ENCODE measurements around the gene ACBD6.

The ACBD6 gene

GRCh38 chr1:180273066-180273465 is 229.3 kb downstream of the ACBD6 start:
- no peaks in the 10 kb centered on the region for H3K9me3 ChIP-seq (ENCODE audit: insufficient read depth, low read depth, low read length)
- TF ChIP-seq EZH2phosphoT487 (IDR thresholded peaks at IDR 0.05; ENCODE audit: borderline replicate concordance) (no peak), CTCF (conservative IDR thresholded peaks at IDR 0.05; ENCODE audit: low read length) (no peak)

GRCh38 chr1:180272395-180272794 is 230.0 kb downstream of the ACBD6 start:
- H3K4me3 ChIP-seq (ENCODE audit: low read length, poor library complexity, severe bottlenecking) = no peak overlapping the region
- H3K9me2 ChIP-seq (replicated peaks; ENCODE audit: low read depth, low read length) = no peaks in the 10 kb centered on the region
- H3K79me2 ChIP-seq (ENCODE audit: insufficient read depth, low read length) = no peaks in the 10 kb centered on the region
- H3K27me3 ChIP-seq (ENCODE audit: insufficient read depth, low read length, poor library complexity, severe bottlenecking) = no peaks in the 10 kb centered on the region
- no peaks in the 10 kb centered on the region for H3F3A ChIP-seq (ENCODE audit: low read depth)
- no peaks in the 10 kb centered on the region for H3K9me3 ChIP-seq (ENCODE audit: insufficient read depth, low read depth, low read length)
- H3K36me3 ChIP-seq (ENCODE audit: insufficient read depth, low read length) = peaks cover 16% of the 10 kb centered on the region; the same call in 1 of the 2 replicates
- no peak overlapping the region for H3K4me2 ChIP-seq (ENCODE audit: low read depth, low read length, poor library complexity, severe bottlenecking)
- H3K4me1 ChIP-seq (ENCODE audit: insufficient read depth, low read length, poor library complexity, severe bottlenecking) = peaks cover 3% of the 10 kb centered on the region
- no peak for TF ChIP-seq EZH2phosphoT487 (IDR thresholded peaks at IDR 0.05; ENCODE audit: borderline replicate concordance)
- no peak for TF ChIP-seq CTCF (conservative IDR thresholded peaks at IDR 0.05; ENCODE audit: low read length)
- H4K20me1 ChIP-seq (ENCODE audit: insufficient read depth, low read length, poor library complexity, severe bottlenecking) = no peaks in the 10 kb centered on the region
- H3K9ac ChIP-seq (ENCODE audit: low read depth, low read length, poor library complexity, severe bottlenecking) = no peak overlapping the region
- no peak overlapping the region for H2AFZ ChIP-seq (ENCODE audit: low read length)

More at GRCh38 chr1:180273066-180273465, 229.3 kb downstream of the ACBD6 start:
- no peak overlapping the region for H3K4me3 ChIP-seq (ENCODE audit: low read length, poor library complexity, severe bottlenecking)
- peaks cover 16% of the 10 kb centered on the region; the same call in 1 of the 2 replicates for H3K36me3 ChIP-seq (ENCODE audit: insufficient read depth, low read length)
- H3F3A ChIP-seq (ENCODE audit: low read depth) = no peaks in the 10 kb centered on the region
- no peaks in the 10 kb centered on the region for H3K4me1 ChIP-seq (ENCODE audit: insufficient read depth, low read length, poor library complexity, severe bottlenecking)
- H2AFZ ChIP-seq (ENCODE audit: low read length) = no peak overlapping the region
- no peak overlapping the region for H3K4me2 ChIP-seq (ENCODE audit: low read depth, low read length, poor library complexity, severe bottlenecking)
- H3K9me2 ChIP-seq (replicated peaks; ENCODE audit: low read depth, low read length) = no peaks in the 10 kb centered on the region
- H4K20me1 ChIP-seq (ENCODE audit: insufficient read depth, low read length, poor library complexity, severe bottlenecking) = no peaks in the 10 kb centered on the region
- no peaks in the 10 kb centered on the region for H3K27me3 ChIP-seq (ENCODE audit: insufficient read depth, low read length, poor library complexity, severe bottlenecking)
- H3K79me2 ChIP-seq (ENCODE audit: insufficient read depth, low read length) = no peaks in the 10 kb centered on the region
- no peak overlapping the region for H3K9ac ChIP-seq (ENCODE audit: low read depth, low read length, poor library complexity, severe bottlenecking)

- Histone ChIP-seq H3K36me3 (ENCODE audit: insufficient read depth, low read length) (peaks cover 16% of the 10 kb centered on the region; the same call in 1 of the 2 replicates), H3K9ac (ENCODE audit: low read depth, low read length, poor library complexity, severe bottlenecking) (no peak overlapping the region), H4K20me1 (ENCODE audit: insufficient read depth, low read length, poor library complexity, severe bottlenecking) (no peaks in the 10 kb centered on the region), H3K4me2 (ENCODE audit: low read depth, low read length, poor library complexity, severe bottlenecking) (no peak overlapping the region), H3K9me3 (ENCODE audit: insufficient read depth, low read depth, low read length) (no peaks in the 10 kb centered on the region), H3K79me2 (ENCODE audit: insufficient read depth, low read length) (no peaks in the 10 kb centered on the region), H3F3A (ENCODE audit: low read depth) (no peaks in the 10 kb centered on the region), H3K9me2 (replicated peaks; ENCODE audit: low read depth, low read length) (no peaks in the 10 kb centered on the region), H2AFZ (ENCODE audit: low read length) (no peak overlapping the region), H3K27me3 (ENCODE audit: insufficient read depth, low read length, poor library complexity, severe bottlenecking) (no peaks in the 10 kb centered on the region), H3K4me1 (ENCODE audit: insufficient read depth, low read length, poor library complexity, severe bottlenecking) (peaks cover 5% of the 10 kb centered on the region), H3K4me3 (ENCODE audit: low read length, poor library complexity, severe bottlenecking) (no peak overlapping the region)
- TF ChIP-seq CTCF (conservative IDR thresholded peaks at IDR 0.05; ENCODE audit: low read length) (no peak), EZH2phosphoT487 (IDR thresholded peaks at IDR 0.05; ENCODE audit: borderline replicate concordance) (no peak)
Observed at GRCh38 chr1:180271272-180272255, 230.8 kb downstream of the ACBD6 start.
